HepG2 (cell line): Measurements from ENCODE around the gene FZD4. TPM values are rescaled to one million over a fixed set of nuclear protein-coding genes. Genes with fewer than 3 reads are reported as not detected.
A peak's percentile ranks its signal among the peaks of the same experiment; 100 is the strongest.

Experiments used
- BHLHE40 ChIP-seq: IDR thresholded peaks from 2 replicates; pipeline ENCODE4 v1.6.1; 2011; ENCODE audit warnings: low read length, improper control_type of control experiment
- JUNB ChIP-seq: sonication (generic); formaldehyde crosslinking; IDR thresholded peaks from 2 replicates; pipeline ENCODE4 v1.8.0; 2022; ENCODE audit warnings: missing genetic modification reagents, mild to moderate bottlenecking, borderline replicate concordance
- NFIB ChIP-seq: sonication (generic); formaldehyde crosslinking; IDR thresholded peaks from 2 replicates; pipeline ENCODE4 v1.9.0; 2021; ENCODE audit warnings: missing genetic modification reagents, mild to moderate bottlenecking, borderline replicate concordance
- NFIC ChIP-seq: IDR thresholded peaks from 2 replicates; pipeline ENCODE4 v1.6.1; 2012; ENCODE audit warnings: mild to moderate bottlenecking, low read length, inconsistent platforms
- PPARG ChIP-seq: conservative IDR thresholded peaks from 2 replicates; pipeline ENCODE4 v1.6.1; 2016; ENCODE audit warnings: missing biosample characterization, missing genetic modification reagents
- RORA ChIP-seq: sonication (generic); formaldehyde crosslinking; IDR thresholded peaks from 2 replicates; pipeline ENCODE4 v1.5.0; 2020; ENCODE audit warnings: mild to moderate bottlenecking, missing genetic modification reagents, moderate library complexity
- TBL1XR1 ChIP-seq: fragments of 150-350 bp; IDR thresholded peaks from 2 replicates; pipeline ENCODE4 v1.6.1; 2014; ENCODE audit warnings: borderline replicate concordance, low read length; ENCODE audit not compliant: partially characterized antibody
- TBX2 ChIP-seq: sonication (generic); formaldehyde crosslinking; IDR thresholded peaks from 2 replicates; pipeline ENCODE4 v1.5.0; 2020; ENCODE audit warnings: missing genetic modification reagents, mild to moderate bottlenecking, borderline replicate concordance
- TOPORS ChIP-seq: sonication (generic); formaldehyde crosslinking; IDR thresholded peaks from 2 replicates; pipeline ENCODE4 v1.8.0; 2023; ENCODE audit warnings: mild to moderate bottlenecking, missing genetic modification reagents
- ZBTB7A ChIP-seq: sonication (generic); formaldehyde crosslinking; IDR thresholded peaks from 2 replicates; pipeline ENCODE4 v1.8.0; 2022; ENCODE audit warnings: mild to moderate bottlenecking, missing genetic modification reagents
- ZFAT ChIP-seq: sonication (generic); formaldehyde crosslinking; conservative IDR thresholded peaks from 2 replicates; pipeline ENCODE4 v1.8.1; 2023; ENCODE audit warnings: missing genetic modification reagents, inconsistent platforms
- ZFP1 ChIP-seq: IDR thresholded peaks from 2 replicates; pipeline ENCODE4 v1.6.1; 2016
- ZKSCAN8 ChIP-seq: IDR thresholded peaks from 2 replicates; pipeline ENCODE4 v1.6.1; 2016; ENCODE audit warnings: borderline replicate concordance, missing genetic modification reagents, missing compliant biosample characterization
- ZNF17 ChIP-seq: sonication (generic); formaldehyde crosslinking; IDR thresholded peaks from 2 replicates; pipeline ENCODE4 v1.5.0; 2020; ENCODE audit warnings: mild to moderate bottlenecking, missing genetic modification reagents
- ZNF180 ChIP-seq: sonication (generic); formaldehyde crosslinking; IDR thresholded peaks from 2 replicates; pipeline ENCODE4 v1.4.0; 2020; ENCODE audit warnings: low read depth, missing genetic modification reagents, borderline replicate concordance
- ZNF230 ChIP-seq: sonication (generic); formaldehyde crosslinking; IDR thresholded peaks from 2 replicates; pipeline ENCODE4 v1.4.0; 2020; ENCODE audit warnings: mild to moderate bottlenecking, missing genetic modification reagents
- ZNF367 ChIP-seq: sonication (generic); formaldehyde crosslinking; IDR thresholded peaks from 2 replicates; pipeline ENCODE4 v1.4.0; 2020; ENCODE audit warnings: missing genetic modification reagents, borderline replicate concordance
- ZNF468 ChIP-seq: sonication (generic); formaldehyde crosslinking; IDR thresholded peaks from 2 replicates; pipeline ENCODE4 v1.8.0; 2022; ENCODE audit warnings: mild to moderate bottlenecking, moderate library complexity, missing genetic modification reagents
- ZNF501 ChIP-seq: sonication (generic); formaldehyde crosslinking; IDR thresholded peaks from 2 replicates; pipeline ENCODE4 v1.5.1; 2020; ENCODE audit warnings: mild to moderate bottlenecking, moderate library complexity, missing genetic modification reagents
- polyA plus RNA-seq, 8 experiments: library from polyadenylated mRNA; depleted of rRNA in 3 of 8; stranded (reverse) in 7 of 8; unstranded in 1 of 8; fragments of >200 nt; fragmentation: Illumina TruSeq in 4 of 8; extraction: Trizol in 4 of 8; gene quantifications; 2 replicates each; pipeline versions ENCODE4 v1.2.1 to v1.2.3, GENCODE V29; 2011 to 2016; ENCODE audit warnings: low read depth in 4 of 8, missing spikeins in 1 of 8, mixed read lengths in 1 of 8; ENCODE audit not compliant: insufficient read depth in 1 of 8
- total RNA-seq, 5 experiments: library from RNA; depleted of rRNA; stranded (reverse); fragments of >200 nt; fragmentation: Illumina TruSeq; extraction: Trizol; gene quantifications; 2 replicates each; pipeline ENCODE4 v1.2.3, GENCODE V29; 2016; ENCODE audit warnings: low read depth in 1 of 5
- TF ChIP-seq, protein P1 (sequence below): sonication (generic); formaldehyde crosslinking; conservative IDR thresholded peaks from 2 replicates; pipeline ENCODE4 v1.8.0; 2022; ENCODE audit warnings: low read depth, missing genetic modification reagents
- TF ChIP-seq, protein P2 (sequence below), 2 experiments: IDR thresholded peaks; 2 replicates each; pipeline ENCODE4 v1.6.1; 2011 to 2012; ENCODE audit warnings: low read length in 2 of 2, borderline replicate concordance in 1 of 2, low read depth in 1 of 2, mild to moderate bottlenecking in 1 of 2, moderate library complexity in 1 of 2
- TF ChIP-seq, protein P3 (sequence below): IDR thresholded peaks from 2 replicates; pipeline ENCODE4 v1.6.1; 2016; ENCODE audit warnings: control low read depth
- TF ChIP-seq, protein P4 (sequence below): IDR thresholded peaks from 2 replicates; pipeline ENCODE4 v1.6.1; 2018; ENCODE audit warnings: missing genetic modification reagents

Gene FZD4
- total and polyA plus RNA-seq, 2 of the 13 experiments (the other 11 are each of a cell fraction or from before 2014, with no cell fraction given): 46.5 to 70.4 TPM

DNA sequence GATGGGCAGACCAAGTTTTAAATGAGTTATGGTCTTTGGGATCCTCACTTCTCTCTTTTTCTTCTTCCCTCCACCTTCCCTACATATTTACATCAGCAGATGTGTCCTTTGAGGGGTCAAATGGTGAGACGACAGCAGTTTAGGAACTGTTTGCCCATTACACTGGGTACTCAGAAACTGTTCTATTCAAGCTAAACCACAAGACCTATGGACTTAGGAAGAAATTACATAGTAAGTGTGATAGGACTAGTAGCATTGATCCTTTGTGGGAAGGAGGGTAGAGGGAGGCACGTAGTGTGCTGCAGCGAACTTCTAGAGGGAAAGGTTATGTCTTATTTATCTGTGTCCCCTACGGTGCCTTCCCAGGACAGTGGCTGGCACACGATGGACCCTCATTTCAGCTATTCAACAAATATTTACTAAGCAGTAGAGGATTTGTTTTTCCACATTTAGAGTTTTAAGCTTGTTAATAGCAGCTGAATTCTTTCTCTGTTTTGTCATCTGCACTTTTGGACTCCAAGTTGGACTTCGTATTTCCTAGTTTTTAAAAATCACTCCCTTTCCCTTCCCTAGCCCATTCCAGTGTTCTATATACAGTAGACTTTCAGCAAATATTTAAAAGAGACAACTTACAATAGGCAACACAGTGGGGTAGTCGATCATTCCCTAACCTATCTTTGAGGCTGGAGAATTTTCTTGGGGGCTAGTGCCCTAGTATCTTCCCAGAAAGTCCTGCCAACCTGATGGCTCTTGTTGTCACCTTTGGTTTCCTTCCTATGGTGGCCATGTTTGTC, 13.9 kb downstream of the FZD4 start (continued):
- TF ChIP-seq, protein P1, sequence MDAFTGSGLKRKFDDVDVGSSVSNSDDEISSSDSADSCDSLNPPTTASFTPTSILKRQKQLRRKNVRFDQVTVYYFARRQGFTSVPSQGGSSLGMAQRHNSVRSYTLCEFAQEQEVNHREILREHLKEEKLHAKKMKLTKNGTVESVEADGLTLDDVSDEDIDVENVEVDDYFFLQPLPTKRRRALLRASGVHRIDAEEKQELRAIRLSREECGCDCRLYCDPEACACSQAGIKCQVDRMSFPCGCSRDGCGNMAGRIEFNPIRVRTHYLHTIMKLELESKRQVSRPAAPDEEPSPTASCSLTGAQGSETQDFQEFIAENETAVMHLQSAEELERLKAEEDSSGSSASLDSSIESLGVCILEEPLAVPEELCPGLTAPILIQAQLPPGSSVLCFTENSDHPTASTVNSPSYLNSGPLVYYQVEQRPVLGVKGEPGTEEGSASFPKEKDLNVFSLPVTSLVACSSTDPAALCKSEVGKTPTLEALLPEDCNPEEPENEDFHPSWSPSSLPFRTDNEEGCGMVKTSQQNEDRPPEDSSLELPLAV (CRISPR knock-in tag): no peak
- TF ChIP-seq PPARG (CRISPR knock-in tag) (peak; percentile 81; the same call in 1 of the 2 replicates), RORA (CRISPR knock-in tag) (no peak), ZNF17 (CRISPR knock-in tag) (no peak), ZNF180 (CRISPR knock-in tag) (no peak), JUNB (CRISPR knock-in tag) (peak; percentile 43; the same call in 1 of the 2 replicates), ZFAT (no peak), ZNF230 (no peak), NFIB (CRISPR knock-in tag) (no peak), TBX2 (CRISPR knock-in tag) (peak; percentile 80; the same call in 1 of the 2 replicates), NFIC (peak; percentile 95), ZNF468 (no peak), TOPORS (no peak), BHLHE40 (peak; percentile 61), ZNF501 (CRISPR knock-in tag) (no peak), ZBTB7A (CRISPR knock-in tag) (no peak), ZFP1 (CRISPR knock-in tag) (0 out of 2 replicates have a peak, but pooled peaks have one; percentile 65), ZNF367 (CRISPR knock-in tag) (no peak), TBL1XR1 (no peak), ZKSCAN8 (CRISPR knock-in tag) (peak; percentile 73; the same call in 1 of the 2 replicates)
- TF ChIP-seq, protein P2, sequence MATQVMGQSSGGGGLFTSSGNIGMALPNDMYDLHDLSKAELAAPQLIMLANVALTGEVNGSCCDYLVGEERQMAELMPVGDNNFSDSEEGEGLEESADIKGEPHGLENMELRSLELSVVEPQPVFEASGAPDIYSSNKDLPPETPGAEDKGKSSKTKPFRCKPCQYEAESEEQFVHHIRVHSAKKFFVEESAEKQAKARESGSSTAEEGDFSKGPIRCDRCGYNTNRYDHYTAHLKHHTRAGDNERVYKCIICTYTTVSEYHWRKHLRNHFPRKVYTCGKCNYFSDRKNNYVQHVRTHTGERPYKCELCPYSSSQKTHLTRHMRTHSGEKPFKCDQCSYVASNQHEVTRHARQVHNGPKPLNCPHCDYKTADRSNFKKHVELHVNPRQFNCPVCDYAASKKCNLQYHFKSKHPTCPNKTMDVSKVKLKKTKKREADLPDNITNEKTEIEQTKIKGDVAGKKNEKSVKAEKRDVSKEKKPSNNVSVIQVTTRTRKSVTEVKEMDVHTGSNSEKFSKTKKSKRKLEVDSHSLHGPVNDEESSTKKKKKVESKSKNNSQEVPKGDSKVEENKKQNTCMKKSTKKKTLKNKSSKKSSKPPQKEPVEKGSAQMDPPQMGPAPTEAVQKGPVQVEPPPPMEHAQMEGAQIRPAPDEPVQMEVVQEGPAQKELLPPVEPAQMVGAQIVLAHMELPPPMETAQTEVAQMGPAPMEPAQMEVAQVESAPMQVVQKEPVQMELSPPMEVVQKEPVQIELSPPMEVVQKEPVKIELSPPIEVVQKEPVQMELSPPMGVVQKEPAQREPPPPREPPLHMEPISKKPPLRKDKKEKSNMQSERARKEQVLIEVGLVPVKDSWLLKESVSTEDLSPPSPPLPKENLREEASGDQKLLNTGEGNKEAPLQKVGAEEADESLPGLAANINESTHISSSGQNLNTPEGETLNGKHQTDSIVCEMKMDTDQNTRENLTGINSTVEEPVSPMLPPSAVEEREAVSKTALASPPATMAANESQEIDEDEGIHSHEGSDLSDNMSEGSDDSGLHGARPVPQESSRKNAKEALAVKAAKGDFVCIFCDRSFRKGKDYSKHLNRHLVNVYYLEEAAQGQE (IDR thresholded peaks at IDR 0.05; ENCODE audit: borderline replicate concordance in 1 of 2, low read depth in 1 of 2, low read length in 2 of 2): no peak
- TF ChIP-seq, protein P3, sequence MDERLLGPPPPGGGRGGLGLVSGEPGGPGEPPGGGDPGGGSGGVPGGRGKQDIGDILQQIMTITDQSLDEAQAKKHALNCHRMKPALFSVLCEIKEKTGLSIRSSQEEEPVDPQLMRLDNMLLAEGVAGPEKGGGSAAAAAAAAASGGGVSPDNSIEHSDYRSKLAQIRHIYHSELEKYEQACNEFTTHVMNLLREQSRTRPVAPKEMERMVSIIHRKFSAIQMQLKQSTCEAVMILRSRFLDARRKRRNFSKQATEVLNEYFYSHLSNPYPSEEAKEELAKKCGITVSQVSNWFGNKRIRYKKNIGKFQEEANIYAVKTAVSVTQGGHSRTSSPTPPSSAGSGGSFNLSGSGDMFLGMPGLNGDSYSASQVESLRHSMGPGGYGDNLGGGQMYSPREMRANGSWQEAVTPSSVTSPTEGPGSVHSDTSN (CRISPR knock-in tag): no peak
- TF ChIP-seq, protein P4, sequence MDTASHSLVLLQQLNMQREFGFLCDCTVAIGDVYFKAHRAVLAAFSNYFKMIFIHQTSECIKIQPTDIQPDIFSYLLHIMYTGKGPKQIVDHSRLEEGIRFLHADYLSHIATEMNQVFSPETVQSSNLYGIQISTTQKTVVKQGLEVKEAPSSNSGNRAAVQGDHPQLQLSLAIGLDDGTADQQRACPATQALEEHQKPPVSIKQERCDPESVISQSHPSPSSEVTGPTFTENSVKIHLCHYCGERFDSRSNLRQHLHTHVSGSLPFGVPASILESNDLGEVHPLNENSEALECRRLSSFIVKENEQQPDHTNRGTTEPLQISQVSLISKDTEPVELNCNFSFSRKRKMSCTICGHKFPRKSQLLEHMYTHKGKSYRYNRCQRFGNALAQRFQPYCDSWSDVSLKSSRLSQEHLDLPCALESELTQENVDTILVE (CRISPR knock-in tag): peak; percentile 74; the same call in 1 of the 2 replicates
